Amygdala (tissue), 56 donors: Measurements from ENCODE around the gene RALGPS1.

ENCODE experiments used
- DNase-seq, 56 donors: peaks; one replicate each; lab custom pipeline; 2025; lab: John Stamatoyannopoulos, UW

RALGPS1 gene

DNA sequence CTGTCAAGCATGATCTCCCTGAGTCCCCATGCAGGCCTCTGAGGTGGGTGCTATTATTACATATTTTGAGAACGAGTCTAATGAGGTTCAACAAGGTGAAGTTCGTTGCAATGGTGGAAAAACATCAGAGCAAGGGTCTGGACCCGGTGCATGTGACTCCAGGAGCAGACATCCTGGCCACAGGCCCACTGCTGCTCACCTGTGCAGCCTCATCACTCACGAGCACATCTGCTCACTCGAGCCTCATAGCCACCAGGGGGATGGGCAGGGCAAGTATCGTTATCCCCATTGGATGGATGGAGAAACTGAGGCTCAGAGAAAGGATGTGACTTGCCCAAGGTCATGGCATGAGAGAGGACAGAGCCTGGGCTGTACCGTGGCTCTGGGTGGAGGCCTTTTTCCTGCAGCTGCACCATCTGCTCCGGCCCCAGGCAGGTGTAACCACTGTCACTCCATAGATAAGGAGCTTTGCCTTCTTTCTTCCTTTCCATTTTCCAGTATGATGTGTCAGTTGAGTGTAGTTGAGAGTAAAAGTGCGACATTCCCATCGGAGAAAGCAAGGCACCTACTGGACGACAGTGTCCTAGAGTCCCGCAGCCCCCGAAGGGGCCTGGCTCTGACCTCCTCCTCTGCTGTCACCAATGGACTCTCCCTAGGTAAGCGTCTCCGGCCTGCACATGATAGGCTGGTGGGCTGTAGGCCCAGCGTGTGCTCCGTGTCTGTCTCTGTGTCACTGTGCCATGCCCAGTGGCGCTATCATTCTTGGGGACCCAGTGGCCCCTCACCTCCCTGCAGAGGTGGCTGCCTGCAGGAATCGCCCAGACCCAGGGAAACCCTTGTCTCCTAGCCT, 281.6 kb downstream of the RALGPS1 start:
- no peak for DNase-seq

GRCh38 chr9:127196826-127197145, 282.2 kb downstream of the RALGPS1 start:
- no peak for DNase-seq

DNA sequence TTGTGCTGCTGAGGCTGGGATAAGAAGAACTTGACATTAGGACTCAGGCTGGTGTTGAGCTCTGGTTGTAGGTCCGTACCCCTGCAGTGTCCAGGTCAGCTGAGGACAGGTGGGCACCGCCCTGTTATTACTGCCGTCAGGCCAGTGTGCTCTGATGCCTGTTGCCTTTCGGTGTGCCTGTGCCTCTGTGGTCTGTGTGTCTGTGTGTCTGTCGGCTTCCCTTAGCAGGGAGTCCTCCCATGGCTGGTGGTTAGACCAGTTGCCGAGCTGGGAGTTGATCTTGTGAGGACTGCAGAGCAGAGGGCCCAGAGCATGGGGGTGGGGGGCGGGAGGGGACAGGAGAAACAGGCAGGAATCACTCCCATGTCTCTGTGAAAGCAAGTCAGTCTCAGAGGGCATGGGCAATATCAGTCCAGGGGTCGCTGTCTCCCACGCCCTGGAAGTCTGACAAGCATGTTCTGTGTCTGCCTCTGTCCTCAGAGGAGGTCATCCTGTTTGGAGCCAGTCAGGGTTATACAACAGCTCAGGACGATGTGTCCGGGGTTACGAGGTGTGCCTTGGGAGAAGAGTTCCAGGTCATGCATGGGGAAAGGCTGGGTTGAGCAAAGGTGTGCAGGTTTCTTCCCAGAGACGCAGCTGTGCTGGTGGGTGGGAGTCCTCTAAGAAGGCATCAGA, 282.7 kb downstream of the RALGPS1 start:
- DNase-seq: no peak

- no peak for DNase-seq
Measured at GRCh38 chr9:127197861-127198430, 283.4 kb downstream of the RALGPS1 start.

DNA sequence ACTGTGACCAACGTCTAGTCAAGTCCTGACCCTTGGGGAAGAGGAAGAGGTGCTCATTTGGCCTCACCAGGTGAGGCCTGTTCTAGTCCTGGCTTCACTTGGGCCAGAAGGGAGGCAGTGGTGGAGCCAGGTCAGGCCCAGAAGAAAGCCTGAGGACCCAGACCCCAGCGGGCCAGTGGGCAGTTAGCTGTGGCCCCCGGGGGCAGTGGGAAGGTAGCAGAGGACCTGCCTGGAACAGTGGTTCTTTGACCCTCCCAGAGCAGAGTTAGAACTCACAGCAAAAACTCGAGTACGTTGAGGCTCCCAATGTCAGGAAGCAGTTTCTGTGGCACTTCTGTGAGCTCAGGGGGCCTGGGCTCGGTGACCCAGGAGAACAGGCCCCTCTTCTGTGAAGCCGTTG, 284.0 kb downstream of the RALGPS1 start:
- no peak for DNase-seq

DNA sequence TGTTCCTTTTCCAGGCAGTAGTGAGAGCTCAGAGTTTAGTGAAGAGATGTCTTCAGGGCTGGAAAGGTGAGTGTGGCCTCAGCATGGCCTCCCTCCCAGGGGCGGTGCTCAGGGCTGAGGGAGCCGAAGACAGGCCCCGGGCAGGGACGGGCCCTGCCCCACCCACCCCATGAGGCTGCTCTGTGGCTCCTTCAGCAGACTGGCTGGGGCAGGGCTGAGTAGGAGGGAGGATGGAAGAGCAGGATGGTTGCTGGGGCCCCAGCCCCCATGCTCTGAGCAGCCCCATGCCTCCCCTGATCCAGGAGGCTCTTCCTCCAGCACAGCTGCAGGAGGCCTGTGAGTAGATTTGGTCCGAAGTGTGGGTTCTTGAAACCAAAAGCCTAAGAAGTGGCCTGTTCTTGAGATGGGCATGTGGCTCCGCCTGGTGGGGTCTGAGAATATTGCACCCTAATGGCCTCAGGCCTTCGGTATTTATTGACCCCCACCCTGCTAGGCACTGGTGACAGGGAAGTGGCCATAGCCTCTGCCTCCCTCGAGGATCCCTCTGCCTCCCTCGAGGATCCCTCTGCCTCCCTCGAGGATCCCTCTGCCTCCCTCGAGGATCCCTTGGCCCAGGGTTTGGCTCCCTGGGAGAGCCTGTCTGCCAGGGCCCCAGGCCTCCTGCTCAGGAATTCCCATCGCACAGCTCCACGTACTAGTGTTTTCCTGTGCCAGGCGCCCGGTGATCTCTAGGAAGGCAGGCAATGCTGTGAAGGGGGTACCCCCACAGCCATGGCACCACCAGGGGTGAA, 284.6 kb downstream of the RALGPS1 start:
- peak in 48 of 56 donors; percentile 11 to 86 (median 50) for DNase-seq

GRCh38 chr9:127200106-127200862, 285.7 kb downstream of the RALGPS1 start:
- DNase-seq: no peak

- no peak for DNase-seq
Measured at GRCh38 chr9:127201071-127201541, 286.5 kb downstream of the RALGPS1 start.

DNA sequence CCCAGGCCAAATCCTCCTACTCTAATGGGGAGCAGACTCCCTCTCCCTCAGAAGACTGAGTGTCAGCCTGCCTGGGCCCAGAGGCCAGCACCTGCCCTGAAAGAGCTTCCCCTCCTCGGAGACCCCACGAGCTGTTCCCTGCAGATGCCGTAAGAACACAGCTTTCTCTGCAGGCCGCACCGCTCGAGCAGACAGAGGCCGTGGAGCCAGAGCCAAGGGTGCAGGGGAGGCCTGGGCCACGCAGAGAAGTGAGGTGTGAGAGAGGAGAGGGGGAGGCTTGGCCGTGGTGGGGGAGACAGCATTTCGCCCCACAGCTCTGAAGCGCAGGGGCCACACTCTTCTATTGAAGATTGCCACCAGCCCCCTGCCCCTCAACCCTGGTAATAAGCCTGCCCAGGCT, 287.1 kb downstream of the RALGPS1 start:
- DNase-seq: no peak

GRCh38 chr9:127202461-127203169, 288.0 kb downstream of the RALGPS1 start:
- DNase-seq: no peak

- DNase-seq: no peak
Measured at GRCh38 chr9:127203681-127204327, 289.2 kb downstream of the RALGPS1 start.

DNA sequence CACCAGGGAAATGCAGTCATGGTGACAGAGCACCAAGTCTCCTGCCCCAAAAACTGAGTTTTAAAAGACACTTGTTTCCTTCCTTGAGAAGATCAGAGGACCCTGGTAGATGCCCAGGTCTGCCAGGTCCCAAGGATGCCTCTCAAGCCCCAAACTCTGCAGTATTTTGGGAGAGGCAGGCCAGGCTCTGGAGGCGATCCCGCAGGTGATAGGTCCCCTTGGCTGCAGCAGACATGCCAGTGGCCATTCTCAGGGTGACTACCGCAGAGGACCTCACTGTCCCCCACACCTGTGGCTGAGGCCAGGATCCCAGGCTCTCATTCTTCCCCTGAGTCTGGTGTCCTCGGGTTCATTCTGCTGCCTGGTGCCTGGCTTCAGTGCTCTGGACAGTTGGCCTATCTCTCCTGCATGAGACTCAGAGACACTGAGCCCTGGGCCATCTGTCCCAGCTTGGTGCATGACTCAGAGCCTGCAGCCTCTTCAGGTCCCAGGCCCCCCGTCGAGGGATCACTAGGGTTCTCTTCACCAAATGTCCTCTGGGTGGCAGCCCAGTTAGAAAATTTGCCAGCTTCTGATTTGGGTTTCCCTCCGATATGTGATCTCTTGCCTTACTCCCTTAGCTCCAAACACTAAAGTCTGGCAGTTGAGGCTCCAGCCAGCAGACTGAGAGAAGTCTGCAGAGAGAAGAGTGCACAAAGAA, 290.3 kb downstream of the RALGPS1 start:
- peak in 7 of 56 donors; percentile 8 to 45 (median 21) for DNase-seq

DNA sequence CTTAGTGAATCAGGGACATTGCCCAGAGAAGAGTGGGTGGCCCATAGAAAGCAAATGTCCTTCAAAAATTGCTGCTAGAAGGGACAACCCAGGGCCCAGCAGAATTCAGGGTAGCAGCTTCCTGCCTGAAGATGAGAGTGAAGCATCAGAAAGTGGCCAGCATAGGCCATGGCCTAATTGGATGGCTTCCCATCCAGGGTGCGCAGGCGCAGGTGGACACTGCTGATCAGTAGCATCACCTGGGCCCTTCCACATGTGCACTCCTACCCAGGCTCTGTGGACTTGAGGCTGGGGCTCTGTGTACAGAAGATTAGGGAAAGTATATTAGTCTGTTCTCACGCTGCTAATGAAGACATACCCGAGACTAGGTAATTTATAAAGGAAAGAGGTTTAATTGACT, 291.4 kb downstream of the RALGPS1 start:
- DNase-seq: no peak

- DNase-seq: no peak
Measured at GRCh38 chr9:127206666-127207065, 292.1 kb downstream of the RALGPS1 start.

DNA sequence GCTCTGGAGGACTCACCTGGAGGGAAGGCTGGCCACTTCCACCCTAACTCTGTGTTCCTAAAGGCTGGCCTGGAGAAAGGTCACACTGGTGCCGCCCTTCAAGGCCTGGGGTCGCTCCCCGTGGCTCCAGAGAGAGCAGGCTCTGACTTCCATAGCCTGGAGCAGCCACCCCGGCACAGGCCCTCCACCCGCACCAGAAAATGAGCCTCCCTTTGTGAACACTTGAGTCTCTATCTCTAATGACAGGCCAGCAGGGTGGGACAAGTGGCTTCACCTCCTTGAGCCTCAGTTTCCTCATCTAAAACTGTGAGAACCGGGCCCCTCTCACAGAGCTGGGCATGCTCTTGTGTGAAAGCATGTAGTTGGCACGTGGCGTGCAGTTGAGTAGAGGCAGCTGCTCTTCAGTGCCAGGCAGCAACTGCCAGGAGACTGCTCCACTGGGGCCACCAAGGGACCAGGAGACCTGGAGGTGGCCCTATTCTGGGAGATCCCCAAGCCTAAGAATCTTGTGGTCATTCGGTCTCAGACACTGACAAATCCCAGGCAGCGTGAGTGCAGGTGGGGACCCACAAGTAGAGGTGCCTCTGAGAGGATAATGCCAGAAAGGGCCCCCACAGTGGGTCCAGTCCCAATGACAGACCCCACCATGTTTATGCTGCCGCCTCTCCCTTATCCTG, 293.3 kb downstream of the RALGPS1 start:
- DNase-seq: no peak

DNA sequence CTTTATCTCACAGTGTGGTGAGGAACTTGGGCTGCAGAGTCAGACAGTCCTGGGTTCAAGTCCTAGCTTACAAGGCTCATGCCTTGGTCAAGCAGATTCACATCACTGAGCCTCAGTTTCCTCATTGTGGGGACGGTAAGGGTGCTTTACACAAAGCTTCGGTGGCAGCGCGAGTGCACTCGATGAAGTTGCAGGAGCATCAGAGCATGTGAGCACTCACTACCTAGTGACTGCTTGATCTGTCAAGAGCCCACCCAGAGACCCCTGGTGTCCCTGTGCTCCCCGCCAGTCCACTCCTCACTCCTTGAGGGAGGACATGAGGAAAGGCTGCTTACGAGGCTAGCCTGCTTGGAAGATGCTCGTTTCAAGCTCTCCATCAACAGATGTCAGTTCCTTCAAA, 293.8 kb downstream of the RALGPS1 start:
- DNase-seq: no peak

DNA sequence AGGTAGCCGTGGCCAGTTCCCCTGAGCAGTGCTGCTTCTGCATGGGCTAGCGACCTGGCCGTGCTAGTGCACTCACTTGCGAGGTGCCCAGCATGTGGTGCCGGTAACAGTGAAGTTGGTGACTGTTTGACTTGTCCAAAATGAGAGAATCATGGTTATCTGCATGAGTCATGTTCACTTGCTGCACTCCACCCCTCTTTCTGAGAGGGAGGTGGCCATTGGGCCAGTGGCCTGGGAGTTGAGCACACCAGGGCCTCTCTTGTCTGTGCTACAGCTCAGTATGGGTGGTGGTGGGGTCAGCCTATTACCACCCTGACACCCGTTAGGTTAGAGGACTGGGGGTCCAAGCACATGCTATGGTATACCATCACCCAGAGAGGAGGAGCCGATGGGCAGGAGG, 294.6 kb downstream of the RALGPS1 start:
- DNase-seq: no peak
